HK-2 (cell line): ENCODE results near the gene KIRREL2.
"Not testable (repeated sequence)": the region's sequence is repeated elsewhere in the genome, so short reads cannot be mapped to it uniquely, and the experiment has no call there.

Experiments
- DNase-seq: peaks from one replicate; pipeline ENCODE4 v3.0.0-alpha.2; 2018; ENCODE audit not compliant: unreplicated experiment

The KIRREL2 gene

DNA sequence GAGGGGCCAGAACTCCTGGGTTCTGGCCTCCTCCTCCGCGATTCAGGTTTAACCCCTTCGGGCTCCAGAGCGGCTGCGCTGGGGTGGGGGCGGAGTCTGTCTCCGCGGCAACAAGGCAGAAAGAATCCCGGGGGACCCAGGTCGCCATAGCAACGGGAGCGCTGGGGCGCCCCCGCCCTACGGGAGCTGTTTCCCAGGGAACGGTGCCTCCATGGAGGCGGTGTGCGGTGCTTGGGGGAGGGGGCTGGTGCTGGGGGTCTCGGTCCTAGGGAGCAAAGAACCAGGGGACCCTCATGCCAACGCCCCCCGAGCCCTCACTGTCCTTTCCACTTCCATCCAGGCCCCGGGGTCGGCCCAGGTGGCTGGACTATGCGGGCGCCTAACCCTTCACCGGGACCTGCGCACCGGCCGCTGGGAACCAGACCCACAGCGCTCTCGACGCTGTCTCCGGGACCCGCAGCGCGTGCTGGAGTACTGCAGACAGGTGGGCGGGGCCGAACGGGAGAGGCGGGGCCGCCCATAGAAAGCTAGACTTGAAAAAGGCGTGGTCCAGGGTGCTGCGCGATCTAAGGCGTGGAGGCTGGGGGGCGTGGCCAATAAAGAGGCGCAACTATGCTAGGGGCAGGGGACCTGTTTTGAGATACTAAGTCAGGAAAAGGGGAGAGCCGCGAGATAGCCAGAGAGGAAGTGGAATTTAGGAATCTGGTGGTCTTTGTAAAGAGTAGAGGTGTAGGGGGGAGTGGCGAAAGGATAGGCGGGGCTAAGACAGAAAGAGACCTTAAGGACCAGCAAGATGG lies 12.8 kb downstream of the KIRREL2 start:
- peak; percentile 58 for DNase-seq

DNA sequence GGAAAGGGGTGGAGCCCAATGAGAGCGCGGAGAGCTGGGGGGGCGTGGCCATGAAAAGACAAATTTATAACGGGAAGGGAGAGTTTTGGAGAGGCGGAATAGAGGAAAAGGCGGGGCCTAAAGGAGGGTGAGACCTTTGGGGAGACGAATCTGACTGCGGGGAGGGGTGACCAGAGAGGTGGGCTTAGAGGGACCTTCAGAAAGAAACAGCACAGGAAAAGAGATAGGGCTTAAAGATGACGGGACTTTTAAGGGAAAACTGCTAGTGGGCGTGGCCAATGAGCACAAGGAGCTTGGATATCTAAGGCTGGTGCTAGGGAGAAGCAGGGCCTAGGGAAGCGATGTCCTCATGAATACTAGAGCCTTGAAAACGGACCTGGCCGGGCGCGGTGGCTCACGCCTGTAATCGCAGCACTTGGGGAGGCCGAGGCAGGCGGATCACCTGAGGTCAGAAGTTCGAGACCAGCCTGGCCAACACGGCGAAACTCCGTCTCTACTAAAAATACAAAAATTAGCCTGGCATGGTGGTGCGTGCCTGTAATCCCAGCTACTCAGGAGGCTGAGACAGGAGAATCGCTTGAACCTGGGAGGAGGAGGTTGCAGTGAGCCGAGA lies 13.5 kb downstream of the KIRREL2 start:
- DNase-seq: not testable (repeated sequence)

DNA sequence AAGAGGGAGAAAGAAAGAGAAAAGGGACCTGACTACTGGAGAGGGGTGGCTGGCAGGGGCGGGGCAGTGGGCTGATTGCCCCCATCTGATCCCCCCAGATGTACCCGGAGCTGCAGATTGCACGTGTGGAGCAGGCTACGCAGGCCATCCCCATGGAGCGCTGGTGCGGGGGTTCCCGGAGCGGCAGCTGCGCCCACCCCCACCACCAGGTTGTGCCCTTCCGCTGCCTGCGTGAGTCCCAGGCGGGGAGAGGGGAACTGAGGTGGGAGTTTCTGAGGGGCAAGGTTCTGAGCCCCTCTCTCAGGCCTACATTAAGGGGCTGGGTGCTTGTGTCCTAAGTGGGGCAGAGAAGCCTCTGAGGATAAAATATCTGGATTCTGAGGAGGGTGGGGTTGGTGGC lies 14.1 kb downstream of the KIRREL2 start:
- no peak for DNase-seq

DNA sequence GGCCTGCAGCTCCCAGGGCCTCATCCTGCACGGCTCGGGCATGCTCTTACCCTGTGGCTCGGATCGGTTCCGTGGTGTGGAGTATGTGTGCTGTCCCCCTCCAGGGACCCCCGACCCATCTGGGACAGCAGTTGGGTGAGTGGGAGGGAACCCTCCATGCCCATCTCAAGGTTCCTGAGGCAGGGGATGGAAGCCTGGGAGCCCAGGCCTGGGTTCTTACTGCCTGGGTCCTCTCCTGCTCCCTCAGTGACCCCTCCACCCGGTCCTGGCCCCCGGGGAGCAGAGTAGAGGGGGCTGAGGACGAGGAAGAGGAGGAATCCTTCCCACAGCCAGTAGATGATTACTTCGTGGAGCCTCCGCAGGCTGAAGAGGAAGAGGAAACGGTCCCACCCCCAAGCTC lies 14.9 kb downstream of the KIRREL2 start:
- no peak for DNase-seq

DNA sequence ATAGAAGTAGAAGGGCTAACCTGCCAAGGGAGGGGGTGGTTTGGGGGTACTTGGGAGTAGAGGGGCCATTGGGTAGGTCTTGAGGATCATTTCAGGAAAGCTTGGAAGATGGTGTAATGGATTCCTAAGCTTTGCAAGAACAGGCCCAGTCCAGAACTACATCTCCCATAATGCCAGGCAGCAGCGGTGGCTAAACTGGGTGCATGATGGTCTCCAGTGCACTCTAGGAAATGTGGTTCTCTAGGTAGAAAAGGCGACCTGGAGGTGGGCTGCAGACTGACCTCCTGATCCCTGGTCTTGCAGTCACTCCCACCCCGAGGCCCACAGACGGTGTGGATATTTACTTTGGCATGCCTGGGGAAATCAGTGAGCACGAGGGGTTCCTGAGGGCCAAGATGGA lies 15.5 kb downstream of the KIRREL2 start:
- no peak for DNase-seq

DNA sequence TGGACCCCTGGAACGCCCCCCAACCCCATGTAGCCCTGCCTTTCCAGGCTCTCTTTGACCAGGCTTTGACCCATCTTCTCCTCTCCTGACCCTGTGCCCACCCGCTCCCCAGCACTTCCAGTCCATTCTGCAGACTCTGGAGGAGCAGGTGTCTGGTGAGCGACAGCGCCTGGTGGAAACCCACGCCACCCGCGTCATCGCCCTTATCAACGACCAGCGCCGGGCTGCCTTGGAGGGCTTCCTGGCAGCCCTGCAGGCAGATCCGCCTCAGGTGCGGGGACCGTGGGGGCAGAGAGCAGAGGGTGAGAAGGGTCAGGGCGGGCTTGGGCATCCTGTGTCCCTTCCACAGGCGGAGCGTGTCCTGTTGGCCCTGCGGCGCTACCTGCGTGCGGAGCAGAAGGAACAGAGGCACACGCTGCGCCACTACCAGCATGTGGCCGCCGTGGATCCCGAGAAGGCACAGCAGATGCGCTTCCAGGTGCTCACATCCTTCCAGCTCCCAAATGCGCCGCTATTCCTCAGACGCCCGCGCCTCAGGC lies 17.8 kb downstream of the KIRREL2 start:
- DNase-seq: no peak

DNA sequence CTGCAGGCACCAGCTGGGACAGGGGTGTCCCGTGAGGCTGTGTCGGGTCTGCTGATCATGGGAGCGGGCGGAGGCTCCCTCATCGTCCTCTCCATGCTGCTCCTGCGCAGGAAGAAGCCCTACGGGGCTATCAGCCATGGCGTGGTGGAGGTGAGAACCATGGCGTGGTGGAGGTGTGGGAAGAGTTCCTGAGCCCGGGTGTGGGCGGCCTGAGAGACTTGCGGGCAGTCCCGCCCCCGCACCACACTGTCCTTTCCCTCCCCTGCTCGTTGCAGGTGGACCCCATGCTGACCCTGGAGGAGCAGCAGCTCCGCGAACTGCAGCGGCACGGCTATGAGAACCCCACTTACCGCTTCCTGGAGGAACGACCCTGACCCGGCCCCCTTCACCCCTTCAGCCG lies 22.4 kb downstream of the KIRREL2 start:
- DNase-seq: no peak

DNA sequence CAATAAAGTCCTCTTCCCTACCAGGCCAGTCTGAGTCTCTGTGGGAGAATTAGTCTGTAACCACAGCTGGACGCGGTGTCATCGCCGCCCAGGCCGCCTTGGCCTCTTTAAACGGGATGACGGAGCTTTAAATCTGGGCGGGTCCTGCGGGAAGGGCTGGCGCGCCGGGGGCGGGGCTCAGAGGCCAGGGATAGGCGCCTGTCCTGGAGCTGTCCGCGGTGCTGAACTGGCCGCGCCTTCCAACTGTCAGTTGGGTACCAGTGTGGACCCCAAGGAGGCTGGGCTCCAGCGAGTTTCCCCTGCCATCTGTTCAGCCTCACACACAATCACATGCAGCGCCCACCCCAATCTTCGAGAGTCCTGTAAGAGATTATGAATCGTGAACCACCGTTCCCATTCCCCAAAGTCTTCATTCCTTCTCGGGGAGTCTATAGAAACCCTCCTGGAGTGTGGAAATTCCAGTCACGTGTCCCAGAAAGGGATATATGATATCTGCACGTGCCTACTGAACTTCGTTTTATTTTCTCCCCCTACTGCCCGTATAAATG lies 23.1 kb downstream of the KIRREL2 start:
- DNase-seq: peak; percentile 92

DNA sequence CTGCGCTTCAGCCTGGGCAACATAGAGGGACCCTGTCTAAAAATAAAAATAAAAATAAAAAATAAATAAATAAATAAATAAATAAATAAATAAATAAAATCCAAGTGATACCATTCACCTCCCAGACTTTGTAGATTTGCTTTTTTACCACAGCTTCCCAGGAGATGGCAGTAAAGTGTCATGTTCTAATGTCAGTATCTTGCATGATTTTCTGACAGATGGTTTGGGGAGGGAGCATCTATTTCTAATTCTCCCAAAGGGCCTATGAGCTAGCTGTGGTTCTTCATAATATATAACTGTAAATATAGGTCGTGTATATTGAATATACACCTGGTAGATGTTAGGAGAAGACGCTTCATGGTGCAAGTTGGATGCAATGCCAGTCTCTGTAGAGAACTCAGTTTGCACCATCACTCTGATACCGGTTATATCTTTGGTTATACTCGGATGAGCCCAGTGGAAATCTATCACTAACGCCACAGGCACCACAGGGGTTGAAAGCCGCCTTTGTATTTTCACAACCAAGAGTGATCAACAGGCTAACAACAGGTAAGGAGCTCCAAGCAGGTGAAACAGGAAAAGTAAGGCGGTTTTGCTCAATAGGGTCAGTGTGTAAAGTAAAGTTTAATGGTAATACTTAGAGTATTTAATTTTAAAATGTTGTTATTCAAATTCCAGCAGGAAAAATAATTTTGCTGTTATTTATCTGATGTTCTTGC lies 25.6 kb downstream of the KIRREL2 start:
- no peak for DNase-seq

DNA sequence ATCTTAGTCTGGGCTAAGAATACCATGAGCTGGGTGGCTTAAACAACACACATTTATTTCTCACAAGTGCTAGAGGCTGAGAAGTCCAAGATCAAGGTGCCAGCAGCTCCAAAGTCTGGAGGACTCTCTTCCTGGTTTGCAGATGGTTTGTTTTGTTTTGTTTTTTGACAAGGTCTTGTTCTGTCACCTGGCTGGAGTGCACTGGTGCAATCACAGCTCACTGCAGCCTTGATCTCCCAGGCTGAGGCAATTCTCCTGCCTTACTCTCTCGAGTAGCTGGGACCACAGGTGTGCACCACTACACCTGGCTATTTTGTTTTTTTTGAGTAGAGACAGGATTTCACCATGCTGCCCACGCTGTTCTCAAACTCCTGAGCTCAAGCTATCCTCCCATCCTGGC lies 27.2 kb downstream of the KIRREL2 start:
- no peak for DNase-seq

DNA sequence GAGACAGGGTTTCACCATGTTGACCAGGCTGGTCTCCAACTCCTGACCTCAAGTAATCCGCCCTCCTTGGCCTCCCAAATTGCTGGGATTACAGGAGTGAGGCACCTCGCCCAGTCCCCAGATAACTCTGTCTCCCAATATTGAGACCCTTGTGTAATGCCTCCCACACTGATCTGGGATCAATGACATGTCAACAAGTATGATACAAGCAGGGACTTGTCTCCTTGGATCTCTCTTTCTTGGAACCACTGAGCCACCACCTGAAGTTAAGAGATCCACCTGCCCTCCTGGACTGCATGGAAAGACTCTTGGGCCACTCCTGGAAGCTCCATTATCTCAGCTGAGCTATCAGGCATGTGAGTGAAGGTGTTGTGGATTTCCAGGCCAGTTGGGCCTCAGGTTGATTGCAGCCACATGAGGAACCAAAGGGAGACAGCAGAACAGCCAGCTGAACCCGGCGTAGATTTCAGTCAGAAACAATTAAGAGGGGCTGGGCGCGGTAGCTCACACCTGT lies 28.6 kb downstream of the KIRREL2 start:
- DNase-seq: no peak

DNA sequence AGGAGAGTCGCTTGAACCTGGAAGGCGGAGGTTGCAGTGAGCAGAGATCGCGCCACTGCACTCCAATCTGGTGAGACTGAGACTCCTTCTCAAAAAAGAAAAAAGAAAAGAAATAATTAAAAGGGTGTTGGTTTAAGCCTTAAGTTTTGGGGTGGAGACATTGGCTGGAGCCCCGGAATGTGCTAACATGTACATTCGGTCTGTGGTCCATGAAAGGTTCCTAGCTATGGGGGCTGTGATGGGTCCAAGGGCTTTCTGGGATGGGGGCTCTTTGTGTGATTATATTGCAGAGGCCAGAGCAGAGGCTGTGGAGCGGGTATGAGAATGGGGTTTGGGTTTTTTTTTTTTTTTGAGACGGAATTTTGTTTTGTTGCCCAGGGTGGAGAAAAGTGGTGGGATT lies 29.2 kb downstream of the KIRREL2 start:
- no peak for DNase-seq

DNA sequence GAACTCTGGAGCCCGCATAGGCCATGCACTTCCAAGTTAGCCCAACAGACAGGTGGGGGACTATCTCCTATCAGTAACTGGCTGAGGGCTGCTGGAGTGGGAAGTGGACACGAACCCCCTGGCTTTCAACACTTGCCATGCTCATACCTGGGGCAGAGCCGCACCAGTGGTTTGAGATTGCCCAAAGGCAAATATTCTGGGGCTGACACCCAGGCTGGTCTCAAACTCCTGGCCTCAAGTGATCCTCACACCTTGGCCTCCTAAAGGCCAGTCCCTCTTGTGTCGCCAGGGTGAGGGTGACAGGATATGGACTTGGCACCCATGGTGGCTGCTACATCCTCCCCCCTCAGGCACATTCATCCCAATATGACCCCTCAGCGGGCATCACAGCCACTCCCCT lies 30.5 kb downstream of the KIRREL2 start:
- DNase-seq: no peak

DNA sequence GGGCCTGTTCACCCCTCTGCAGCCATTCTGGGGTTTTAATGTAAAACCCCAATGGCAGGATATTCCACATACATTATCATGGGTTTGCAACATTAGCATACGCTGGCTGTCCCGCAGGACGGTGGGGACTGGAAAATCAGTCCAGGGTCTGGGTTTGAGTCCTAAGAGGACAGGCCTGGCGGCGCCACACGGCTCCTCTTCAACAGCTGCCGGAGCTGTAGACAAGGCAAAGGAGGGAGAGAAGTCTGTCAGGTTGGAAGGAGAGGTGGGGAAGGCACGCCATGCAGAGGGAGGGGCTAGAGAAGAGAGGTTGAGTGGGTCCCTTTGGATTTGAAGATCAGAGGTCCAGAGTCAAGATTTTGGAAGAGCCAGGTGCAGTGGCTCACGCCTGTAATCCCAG lies 31.7 kb downstream of the KIRREL2 start:
- no peak for DNase-seq

DNA sequence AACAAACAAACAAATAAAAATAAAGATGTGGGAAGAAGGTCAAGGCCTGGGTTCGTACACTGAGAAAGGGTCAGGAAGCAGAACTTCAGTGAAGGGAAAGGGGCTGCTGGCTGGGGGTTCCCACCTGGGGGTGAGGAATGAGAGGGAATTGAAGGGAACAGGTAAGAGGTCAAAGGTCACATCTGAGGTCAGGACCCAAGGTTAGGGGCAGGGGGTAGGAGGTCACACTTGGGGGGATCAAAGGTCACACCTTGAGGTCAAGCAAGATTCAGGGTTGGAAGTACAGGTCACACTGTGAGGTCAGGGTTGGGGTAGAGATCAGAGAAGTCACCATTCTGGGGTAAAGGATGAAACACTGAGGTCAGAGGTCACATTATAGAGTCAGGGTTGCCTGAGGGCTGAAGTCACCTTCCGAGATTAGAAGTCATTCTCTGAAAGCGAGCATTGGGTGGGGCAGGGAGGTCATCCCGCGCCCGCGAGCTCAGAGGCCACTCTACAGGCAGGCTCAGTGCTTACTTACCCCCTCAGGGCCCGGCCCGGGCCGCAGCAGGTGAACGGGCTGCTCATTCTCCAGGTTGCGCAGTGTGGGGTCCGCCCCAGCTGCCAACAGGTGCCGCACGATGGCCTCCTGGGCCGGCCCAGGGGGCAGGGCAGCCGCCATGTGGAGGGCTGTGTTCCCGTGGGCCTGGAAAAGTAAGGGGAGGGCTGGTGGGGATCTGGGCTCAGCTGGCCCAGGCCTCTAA lies 32.8 kb downstream of the KIRREL2 start:
- no peak for DNase-seq

DNA sequence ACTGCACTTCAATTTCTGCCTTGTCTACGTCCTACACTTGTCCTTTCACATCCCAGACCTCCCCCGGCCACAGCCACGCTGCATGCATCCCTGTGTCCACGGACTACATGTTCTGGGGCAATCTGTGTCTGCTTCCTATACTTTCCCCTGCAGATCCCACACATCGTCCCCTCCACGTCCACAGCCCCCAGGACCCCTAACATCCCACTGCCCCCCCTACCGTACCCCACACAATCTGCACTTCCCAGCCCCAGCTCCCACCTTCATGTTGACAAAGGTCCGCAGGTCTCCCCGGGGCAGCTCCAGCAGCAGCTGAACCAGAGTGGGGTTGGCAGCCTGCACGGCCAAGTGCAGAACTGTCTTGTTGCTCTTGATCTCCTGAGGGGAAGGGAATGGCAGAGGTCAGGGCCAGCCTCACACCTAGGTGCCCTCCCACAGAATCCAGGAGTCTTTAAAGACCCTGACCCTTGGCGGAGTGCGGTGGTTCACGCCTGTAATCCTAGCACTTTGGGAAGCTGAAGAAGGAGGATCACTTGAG lies 33.5 kb downstream of the KIRREL2 start:
- DNase-seq: no peak

DNA sequence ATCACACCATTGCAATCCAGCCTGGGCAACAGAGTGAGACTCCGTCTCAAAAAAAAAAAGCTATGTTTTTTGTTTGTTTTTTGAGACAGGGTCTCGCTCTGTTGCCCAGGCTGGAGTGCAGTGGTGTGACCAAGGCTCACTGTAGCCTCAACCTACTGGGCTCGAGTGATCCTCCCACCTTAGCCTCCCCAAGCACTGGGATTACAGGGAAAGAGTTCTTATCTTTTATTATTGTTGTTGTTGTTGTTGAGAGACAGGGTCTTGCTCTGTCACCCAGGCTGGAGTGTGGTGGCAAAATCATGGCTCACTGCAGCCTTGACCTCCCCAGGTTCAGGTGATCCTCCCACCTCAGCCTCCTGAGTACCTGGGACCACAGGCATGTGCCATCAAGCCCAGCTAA lies 35.1 kb downstream of the KIRREL2 start:
- not testable (repeated sequence) for DNase-seq

DNA sequence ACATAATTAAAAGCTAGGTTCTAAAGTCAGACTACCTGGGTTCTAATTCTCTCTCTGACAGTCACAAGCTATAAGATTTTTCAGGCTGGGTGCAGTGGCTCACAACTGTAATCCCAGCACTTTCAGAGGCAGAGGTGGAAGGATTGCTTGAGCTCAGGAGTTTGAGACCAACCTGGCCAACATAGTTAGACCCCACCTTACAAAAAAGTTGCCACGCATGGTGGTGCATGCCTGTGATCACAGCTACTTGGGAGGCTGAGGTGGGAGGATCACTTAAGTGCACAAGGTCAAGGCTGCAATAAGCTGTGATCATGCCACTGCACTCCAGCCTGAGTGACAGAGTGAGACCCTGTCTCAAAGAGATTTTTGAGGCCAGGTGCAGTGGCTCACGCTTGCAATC lies 37.6 kb downstream of the KIRREL2 start:
- no peak for DNase-seq

DNA sequence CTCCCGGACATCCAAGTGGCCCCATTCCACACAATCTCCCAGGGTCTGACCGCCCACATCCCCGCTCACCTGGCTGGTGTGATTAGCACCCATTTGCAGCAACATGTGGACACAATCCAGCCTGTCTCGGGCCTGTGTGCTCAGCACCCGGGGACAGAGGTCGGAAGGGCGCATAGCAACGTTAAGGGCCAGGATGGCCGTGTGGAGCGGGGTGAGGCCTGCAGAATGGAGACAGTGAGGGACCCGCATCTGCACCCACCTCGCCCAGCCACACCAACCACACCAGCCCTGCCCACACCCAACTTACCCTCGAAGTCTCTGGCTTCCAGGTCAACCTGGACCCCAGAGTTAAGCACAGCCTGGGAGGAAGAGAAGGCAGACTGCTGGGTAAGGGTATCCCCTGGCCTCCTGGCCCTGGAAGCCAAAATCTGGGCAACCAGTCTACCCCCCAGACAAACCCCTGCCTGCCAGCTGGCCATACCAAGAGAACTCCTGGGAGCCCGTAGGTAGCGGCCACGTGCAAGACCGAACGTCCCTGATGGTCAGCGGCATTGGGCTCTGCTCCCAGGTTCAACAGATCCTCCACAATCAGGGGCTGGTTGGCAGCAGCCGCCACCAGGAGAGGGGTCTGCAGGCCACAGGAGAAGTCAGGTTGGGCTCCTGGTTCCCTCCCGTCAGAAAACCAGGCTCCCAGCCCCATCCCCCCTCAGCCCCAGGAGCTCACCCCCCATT lies 39.4 kb downstream of the KIRREL2 start:
- no peak for DNase-seq

DNA sequence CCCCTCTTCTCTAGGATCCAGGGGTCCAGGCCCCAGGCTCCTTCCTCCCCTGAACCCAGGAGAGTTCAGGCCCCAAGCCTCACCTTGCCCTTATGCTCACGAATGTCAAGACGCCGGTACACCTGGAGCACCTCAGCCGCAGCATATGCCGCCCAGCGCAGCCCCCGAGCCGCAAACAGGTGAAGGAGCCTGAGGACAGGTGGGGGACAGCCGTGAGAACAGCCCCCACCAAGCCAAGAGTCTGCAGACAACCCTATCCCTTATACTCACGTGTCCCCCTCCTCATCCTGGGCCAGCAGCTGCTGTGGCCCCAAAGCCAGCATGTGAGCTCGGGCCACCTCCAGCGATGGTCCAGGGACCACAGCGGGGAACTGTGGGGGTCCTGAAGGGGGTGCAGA lies 39.9 kb downstream of the KIRREL2 start:
- DNase-seq: no peak
